ENCODE results near the gene PRR33.

The PRR33 gene

DNA sequence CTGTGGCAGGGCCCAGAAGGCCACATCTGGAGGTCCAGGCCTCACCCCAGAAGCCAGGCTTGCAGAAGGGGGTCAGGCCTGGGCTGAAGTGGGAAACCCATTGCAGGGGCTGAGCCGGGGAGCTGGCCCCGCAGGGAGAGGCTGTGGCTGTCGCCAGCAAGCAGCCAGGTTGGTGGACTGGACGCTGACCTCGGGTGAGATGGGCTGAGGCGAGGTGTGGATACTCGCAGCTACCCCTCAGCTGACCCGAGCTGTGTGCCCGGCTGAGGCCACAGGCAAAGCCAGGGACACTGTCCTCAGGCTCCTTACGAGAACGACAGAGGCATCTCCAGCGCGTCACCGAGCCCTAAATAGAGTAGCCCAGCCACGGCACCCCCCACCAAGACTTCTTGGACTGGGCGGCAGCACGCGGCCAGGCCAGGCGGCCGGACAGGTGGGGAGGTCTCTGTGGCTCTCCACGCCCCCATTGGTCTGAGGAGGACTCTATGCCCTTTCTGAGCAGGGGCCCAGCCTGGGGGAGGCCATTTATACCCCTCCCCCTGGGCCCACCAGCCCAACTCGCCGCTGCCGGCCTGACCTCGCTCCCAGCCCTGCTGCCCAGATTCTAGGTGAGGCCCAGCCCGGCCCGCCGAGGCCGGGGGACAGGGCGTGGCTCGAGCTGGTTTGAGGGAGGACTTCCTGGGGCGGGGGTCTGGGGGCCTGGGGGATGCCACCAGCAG, 53.1 kb downstream of the PRR33 start, which contains the start of gene TNNI2:
TNNI2 (plus strand) TSS at position 556 of the 719 bp plus-strand sequence. CDS start 716 bp downstream, outside the sequence.
- TF ChIP-seq CTCF (IDR thresholded peaks at IDR 0.05), result no peak

Data from LNCAP (cell line).